PC-3 (cell line): ENCODE measurements around the gene KRTAP9-9. TPM values are rescaled to one million over a fixed set of nuclear protein-coding genes. Genes with fewer than 3 reads are reported as not detected.
"Not testable (repeated sequence)": the region's sequence is repeated elsewhere in the genome, so short reads cannot be mapped to it uniquely, and the experiment has no call there.

ENCODE experiments used
- ATAC-seq: fragments of 200-7000 bp; cut with Tn5 transposase; 2 replicates; pipeline ENCODE4 v1.9.1; 2020; ENCODE audit warnings: mild to moderate bottlenecking, moderate library complexity
- BruUV-seq: library from RNA; stranded (reverse); fragments of 400-500 nt; replicated peaks from 2 replicates; lab custom pipeline; 2021; lab: Mats Ljungman, UMichigan
- CTCF ChIA-PET: fragments of 300-600 bp; sonication (Branson Sonifier 250); formaldehyde crosslinking; loops from one replicate; lab custom pipeline; 2022; ENCODE audit warnings: antibody characterized with exemption; lab: Charles Lee
- POLR2A ChIA-PET: fragments of 300-600 bp; sonication (Branson Sonifier 250); formaldehyde crosslinking; loops from one replicate; lab custom pipeline; 2022; ENCODE audit warnings: antibody characterized with exemption; ENCODE audit not compliant: unreplicated experiment; lab: Charles Lee
- DNase-seq: peaks from one replicate; pipeline ENCODE4 v3.0.0-alpha.2; 2015
- H2AFZ ChIP-seq: fragments of 300-600 bp; sonication (generic); 2 replicates; pipeline ENCODE4 v1.6.0; 2016; ENCODE audit warnings: antibody characterized with exemption, low read length
- H3F3A ChIP-seq: fragments of 300-600 bp; sonication (generic); one replicate; pipeline ENCODE4 v1.6.0; 2017; ENCODE audit warnings: antibody characterized with exemption, low read length, control low read depth, mild to moderate bottlenecking; ENCODE audit not compliant: unreplicated experiment
- H3K27ac ChIP-seq: fragments of 300-600 bp; sonication (generic); 2 replicates; pipeline ENCODE4 v1.5.1; 2016; ENCODE audit warnings: mild to moderate bottlenecking, low read length
- H3K27me3 ChIP-seq: fragments of 300-600 bp; sonication (generic); 2 replicates; pipeline ENCODE4 v1.6.1; 2016; ENCODE audit warnings: low read length, mixed read lengths
- H3K36me3 ChIP-seq: fragments of 300-600 bp; sonication (generic); 2 replicates; pipeline ENCODE4 v1.6.1; 2016; ENCODE audit warnings: low read depth, mixed run types, low read length, mixed read lengths
- H3K4me1 ChIP-seq: fragments of 300-600 bp; sonication (generic); 2 replicates; pipeline ENCODE4 v1.5.1; 2016; ENCODE audit warnings: low read length; ENCODE audit not compliant: insufficient read depth
- H3K4me2 ChIP-seq: fragments of 300-600 bp; sonication (generic); 2 replicates; pipeline ENCODE4 v1.6.0; 2016; ENCODE audit warnings: low read length
- H3K4me3 ChIP-seq: fragments of 300-600 bp; sonication (generic); 2 replicates; pipeline ENCODE4 v1.5.1; 2016; ENCODE audit warnings: mild to moderate bottlenecking, low read length, mixed read lengths
- H3K79me2 ChIP-seq: fragments of 300-600 bp; sonication (generic); 2 replicates; pipeline ENCODE4 v1.6.1; 2017; ENCODE audit warnings: low read length, mixed read lengths
- H3K9ac ChIP-seq: fragments of 300-600 bp; sonication (generic); 2 replicates; pipeline ENCODE4 v1.6.0; 2016; ENCODE audit warnings: mild to moderate bottlenecking, low read length
- H3K9me2 ChIP-seq: fragments of 300-600 bp; sonication (generic); replicated peaks from 2 replicates; pipeline ENCODE4 v1.6.1; 2016; ENCODE audit warnings: mixed run types, low read length, mixed read lengths
- H3K9me3 ChIP-seq: fragments of 300-600 bp; sonication (generic); 2 replicates; pipeline ENCODE4 v1.6.1; 2016; ENCODE audit warnings: low read length, mixed read lengths
- H4K20me1 ChIP-seq: fragments of 300-600 bp; sonication (generic); 2 replicates; pipeline ENCODE4 v1.6.1; 2016; ENCODE audit warnings: low read length, mixed read lengths
- CTCF ChIP-seq: fragments of 300-600 bp; sonication (generic); conservative IDR thresholded peaks from 2 replicates; pipeline ENCODE4 v1.5.1; 2017; ENCODE audit warnings: antibody characterized with exemption, low read depth, mild to moderate bottlenecking, low read length
- EZH2 ChIP-seq: fragments of 300-600 bp; sonication (generic); IDR thresholded peaks from one replicate; pipeline ENCODE4 v1.6.1; 2017; ENCODE audit warnings: antibody characterized with exemption, mild to moderate bottlenecking, low read length; ENCODE audit not compliant: unreplicated experiment
- EZH2phosphoT487 ChIP-seq: fragments of 300-600 bp; sonication (generic); IDR thresholded peaks from 2 replicates; pipeline ENCODE4 v1.6.1; 2018; ENCODE audit warnings: mild to moderate bottlenecking, antibody characterized with exemption, low read length, borderline replicate concordance
- intact Hi-C: fragments of 100-400 bp; cut with micrococcal nuclease; formaldehyde crosslinking; loops from 2 replicates; pipeline ENCODE4 v1.9.0; 2023
- total RNA-seq: library from RNA; depleted of rRNA; stranded (reverse); fragments of >200 nt; gene quantifications from 2 replicates; pipeline ENCODE4 v1.2.3, GENCODE V29; 2014

The KRTAP9-9 gene
- total RNA-seq, 1 experiment from 2014 or later, result not detected

GRCh38 chr17:41215681-41216080 lies 39.5 kb upstream of the KRTAP9-9 start:
- TF ChIP-seq EZH2phosphoT487 (no peak), EZH2 (no peak), CTCF (no peak)
- ATAC-seq, result no peak
- ChIA-PET CTCF (no interaction called here), POLR2A (no interaction called here)
- Histone ChIP-seq H3K9me2 (no peaks in the 10 kb centered on the region), H3K4me2 (no peak overlapping the region), H3K9ac (no peak overlapping the region), H4K20me1 (no peaks in the 10 kb centered on the region), H3K4me1 (peaks cover 15% of the 10 kb centered on the region), H3K79me2 (no peaks in the 10 kb centered on the region), H3K4me3 (no peak overlapping the region), H2AFZ (no peak overlapping the region), H3K27ac (no peak overlapping the region), H3K36me3 (no peaks in the 10 kb centered on the region), H3K9me3 (no peaks in the 10 kb centered on the region), H3F3A (no peaks in the 10 kb centered on the region), H3K27me3 (no peaks in the 10 kb centered on the region)
- BruUV-seq, result no TSS peak
- intact Hi-C loops, result loop anchor here (10.0 kb wide), 2 partner anchors 151 to 301 kb away; partner anchors contain the start of genes KRTAP2-3 and KRTAP2-4
- no peak for DNase-seq

DNA sequence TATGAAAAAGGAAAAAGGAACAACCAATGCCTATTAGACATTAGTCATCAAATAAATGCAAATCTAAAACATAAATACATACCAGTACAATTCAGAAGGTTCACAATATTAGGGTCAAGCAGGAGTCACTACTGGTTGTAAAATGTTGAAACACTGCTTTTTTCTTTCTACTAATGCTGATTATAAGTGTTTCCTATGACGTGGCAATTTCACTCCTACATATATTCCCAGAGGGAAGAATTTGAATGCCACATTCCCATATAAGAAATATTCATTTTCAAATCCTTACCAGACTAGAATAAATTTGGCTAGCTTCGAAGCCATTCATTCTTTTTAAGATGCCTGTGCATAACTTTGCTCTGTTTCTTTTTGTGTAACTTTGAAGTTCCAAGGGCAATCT lies 31.4 kb upstream of the KRTAP9-9 start:
- Histone ChIP-seq H2AFZ (no peak overlapping the region), H4K20me1 (no peaks in the 10 kb centered on the region), H3K4me3 (no peak overlapping the region), H3K27me3 (no peaks in the 10 kb centered on the region), H3K9me3 (no peaks in the 10 kb centered on the region), H3K9ac (no peak overlapping the region), H3K4me2 (no peak overlapping the region), H3K27ac (no peak overlapping the region), H3F3A (no peaks in the 10 kb centered on the region), H3K79me2 (no peaks in the 10 kb centered on the region), H3K4me1 (peaks cover 7% of the 10 kb centered on the region; the same call in 1 of the 2 replicates), H3K36me3 (no peaks in the 10 kb centered on the region), H3K9me2 (no peaks in the 10 kb centered on the region)
- no TSS peak for BruUV-seq
- DNase-seq (peak; percentile 2), ATAC-seq (no peak)
- ChIA-PET CTCF (no interaction called here), POLR2A (no interaction called here)
- intact Hi-C loops, result no loop called here
- TF ChIP-seq EZH2 (no peak), CTCF (no peak), EZH2phosphoT487 (no peak)

DNA sequence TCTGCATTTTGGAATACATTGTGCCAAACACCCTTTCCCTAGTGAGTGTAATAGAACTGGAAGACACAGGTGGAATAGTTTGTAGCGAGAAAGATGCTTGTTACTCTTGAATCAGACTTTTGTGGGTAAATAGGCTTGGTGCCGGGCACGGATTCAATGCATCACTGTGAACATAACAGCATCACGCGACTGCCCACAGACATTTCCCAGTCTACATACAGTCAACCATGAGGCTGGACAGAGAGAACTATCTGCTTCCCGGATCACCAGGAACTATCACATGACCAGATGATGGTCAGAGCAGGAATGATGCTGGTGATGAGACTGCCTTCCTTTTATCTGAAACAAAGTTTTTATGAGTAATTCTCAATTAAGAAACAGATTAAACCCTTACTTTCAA lies 29.1 kb upstream of the KRTAP9-9 start:
- H3K9me3 ChIP-seq, result no peaks in the 10 kb centered on the region
- ChIA-PET POLR2A (no interaction called here), CTCF (no interaction called here)
- H3K36me3 ChIP-seq, result no peaks in the 10 kb centered on the region
- no peaks in the 10 kb centered on the region for H3K79me2 ChIP-seq
- BruUV-seq, result no TSS peak
- H4K20me1 ChIP-seq, result no peaks in the 10 kb centered on the region
- H3K4me3 ChIP-seq, result no peak overlapping the region
- H3K4me2 ChIP-seq, result no peak overlapping the region
- no peak overlapping the region for H3K27ac ChIP-seq
- no peak for DNase-seq
- intact Hi-C loops, result no loop called here
- TF ChIP-seq EZH2, result no peak
- ATAC-seq, result no peak
- no peak overlapping the region for H2AFZ ChIP-seq
- no peak overlapping the region for H3K9ac ChIP-seq
- H3K27me3 ChIP-seq, result no peaks in the 10 kb centered on the region
- H3K9me2 ChIP-seq, result no peaks in the 10 kb centered on the region
- H3F3A ChIP-seq, result no peaks in the 10 kb centered on the region
- H3K4me1 ChIP-seq, result peaks cover 7% of the 10 kb centered on the region; the same call in 1 of the 2 replicates

GRCh38 chr17:41226598-41227095 lies 28.5 kb upstream of the KRTAP9-9 start, which contains the start of gene KRTAP9-2:
Gene KRTAP9-2, plus strand, starts transcription at chr17:41226648. Its CDS starts 7 bp downstream, at chr17:41226655.
- BruUV-seq, H3K79me2 ChIP-seq, H3K9ac ChIP-seq, H3K36me3 ChIP-seq, POLR2A ChIA-PET, H3K27ac ChIP-seq, H2AFZ ChIP-seq, DNase-seq, H4K20me1 ChIP-seq, intact Hi-C loops, H3K4me2 ChIP-seq, H3K27me3 ChIP-seq, H3K4me3 ChIP-seq, ATAC-seq, H3K9me2 ChIP-seq, H3F3A ChIP-seq, H3K4me1 ChIP-seq, CTCF ChIA-PET, H3K9me3 ChIP-seq: not testable (repeated sequence)
